ENCODE measurements around the gene IGF2R.
"Not testable (repeated sequence)": the region's sequence is repeated elsewhere in the genome, so short reads cannot be mapped to it uniquely, and the experiment has no call there.

Gene IGF2R

DNA sequence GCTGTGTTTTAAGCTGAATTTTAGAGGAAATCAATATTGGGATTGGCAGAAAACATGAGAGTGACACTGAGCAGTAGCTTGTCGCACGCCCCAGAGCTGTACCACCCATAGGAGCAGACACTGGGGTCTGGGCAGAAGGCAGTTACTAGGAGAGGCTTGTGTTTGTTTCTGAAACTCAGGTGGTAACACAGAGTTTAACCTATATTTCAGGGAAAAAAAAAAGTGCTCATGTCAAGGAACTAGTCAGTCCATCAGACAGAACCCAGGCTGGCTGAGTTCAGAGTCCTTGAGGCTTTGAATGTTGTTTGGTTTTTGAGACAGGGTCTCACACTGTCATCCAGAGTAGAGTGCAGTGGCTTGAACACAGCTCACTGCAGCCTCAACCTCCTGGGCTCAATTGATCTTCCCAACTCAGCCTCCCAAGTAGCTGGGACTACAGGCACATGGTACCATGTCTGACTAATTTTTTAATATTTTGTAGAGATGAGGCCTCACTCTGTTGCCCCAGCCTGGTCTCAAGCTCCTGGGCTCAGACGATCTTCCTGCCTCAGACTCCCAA is 159.3 kb downstream of the IGF2R start:
- DNase-seq: no peak

DNA sequence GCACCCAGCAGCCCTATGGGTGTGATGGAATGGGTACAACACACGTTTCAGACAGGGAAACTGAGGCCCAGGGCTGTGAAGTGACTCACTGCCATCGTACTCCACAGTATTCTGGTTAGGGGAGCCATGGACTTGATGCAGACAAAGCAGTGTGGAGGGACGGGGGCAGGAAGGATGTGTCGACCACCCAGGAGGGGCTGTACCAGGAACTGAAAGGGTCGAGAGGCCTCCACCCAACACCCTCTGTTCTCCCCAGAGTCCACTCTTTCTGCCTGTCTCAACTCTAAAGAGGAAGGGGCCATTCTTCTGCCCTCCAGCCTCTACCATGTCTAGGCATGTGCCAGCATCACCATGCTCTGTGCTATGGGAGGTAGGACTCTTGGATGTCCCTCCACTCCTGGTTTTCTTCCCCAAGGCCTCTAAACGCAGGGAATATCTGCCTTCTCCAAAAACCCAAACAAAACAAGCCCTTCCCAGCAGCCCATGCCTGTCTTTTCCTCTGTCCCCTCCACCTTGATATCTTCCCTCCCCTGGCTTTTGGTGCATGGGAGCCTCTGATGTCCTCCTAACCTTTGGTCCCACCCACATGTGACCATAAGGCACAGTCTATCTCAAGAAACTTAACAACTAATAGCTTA is 160.1 kb downstream of the IGF2R start:
- DNase-seq: peak; percentile 5

DNA sequence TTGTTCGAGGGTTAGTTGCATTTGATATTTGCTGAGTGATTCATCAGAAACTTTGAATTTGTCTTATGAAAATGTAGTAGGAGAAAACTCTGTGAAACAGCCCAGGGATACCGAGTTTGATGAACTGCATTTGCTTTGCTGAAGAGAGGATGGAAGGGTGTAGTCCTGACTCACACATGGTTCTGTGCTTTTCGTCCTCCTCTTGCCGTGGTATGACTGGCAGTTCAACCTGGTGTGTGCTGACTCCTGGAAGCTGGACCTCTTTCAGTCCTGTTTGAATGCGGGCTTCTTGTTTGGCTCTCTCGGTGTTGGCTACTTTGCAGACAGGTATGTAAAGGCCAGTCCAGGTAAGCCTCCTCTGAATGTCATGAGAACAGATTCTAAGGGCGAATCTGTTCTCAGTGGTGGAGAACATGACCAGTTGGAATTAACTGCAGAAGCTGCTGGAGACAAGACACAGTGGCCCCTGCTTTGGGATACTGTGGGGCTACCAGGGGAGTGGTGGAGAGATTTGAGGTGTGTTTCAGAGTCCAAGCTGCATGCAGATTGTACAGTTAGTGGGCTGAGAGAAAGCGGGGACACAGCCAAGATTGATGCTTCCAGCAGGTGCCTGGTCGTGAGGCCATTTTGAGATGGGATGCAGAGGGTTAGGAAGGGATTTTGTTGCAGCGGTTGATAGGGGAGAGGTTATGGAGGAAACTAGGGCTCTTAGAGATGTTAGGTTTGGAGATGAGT is 161.2 kb downstream of the IGF2R start:
- peak; percentile 6 for DNase-seq

DNA sequence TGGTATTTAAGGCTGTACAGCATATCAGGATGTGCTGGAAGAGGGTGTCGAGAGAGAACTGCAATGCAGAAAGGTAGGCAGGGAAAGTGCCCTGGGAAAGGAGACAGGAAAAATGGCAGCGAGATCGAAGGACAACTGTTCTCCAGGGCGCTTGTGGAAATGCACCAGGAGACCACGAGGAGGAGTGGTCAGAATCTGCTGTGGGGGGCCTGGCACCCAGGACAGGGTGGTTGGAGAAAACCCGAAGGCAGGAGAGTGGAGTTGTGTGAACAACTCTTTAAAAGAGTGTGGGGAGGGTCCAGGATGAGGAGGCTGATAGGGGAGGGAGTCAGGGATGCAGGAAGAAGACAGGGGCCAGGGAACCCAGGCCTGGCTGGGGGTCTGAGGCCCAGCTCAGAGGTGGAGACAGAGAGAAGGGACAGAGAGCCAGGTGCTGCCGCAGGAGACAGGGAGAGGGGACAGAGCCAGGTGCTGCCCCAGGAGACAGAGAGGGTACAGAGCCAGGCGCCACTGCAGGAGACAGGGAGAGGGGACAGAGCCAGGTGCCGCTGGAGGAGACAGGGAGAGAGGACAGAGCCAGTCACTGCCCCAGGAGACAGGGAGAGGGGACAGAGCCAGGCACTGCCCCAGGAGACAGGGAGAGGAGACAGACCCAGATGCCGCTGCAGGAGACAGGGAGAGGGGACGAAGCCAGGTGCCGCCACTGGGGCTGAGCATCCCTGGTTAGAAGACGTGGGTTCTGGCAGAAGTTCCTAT is 162.0 kb downstream of the IGF2R start:
- peak; percentile 13 for DNase-seq

DNA sequence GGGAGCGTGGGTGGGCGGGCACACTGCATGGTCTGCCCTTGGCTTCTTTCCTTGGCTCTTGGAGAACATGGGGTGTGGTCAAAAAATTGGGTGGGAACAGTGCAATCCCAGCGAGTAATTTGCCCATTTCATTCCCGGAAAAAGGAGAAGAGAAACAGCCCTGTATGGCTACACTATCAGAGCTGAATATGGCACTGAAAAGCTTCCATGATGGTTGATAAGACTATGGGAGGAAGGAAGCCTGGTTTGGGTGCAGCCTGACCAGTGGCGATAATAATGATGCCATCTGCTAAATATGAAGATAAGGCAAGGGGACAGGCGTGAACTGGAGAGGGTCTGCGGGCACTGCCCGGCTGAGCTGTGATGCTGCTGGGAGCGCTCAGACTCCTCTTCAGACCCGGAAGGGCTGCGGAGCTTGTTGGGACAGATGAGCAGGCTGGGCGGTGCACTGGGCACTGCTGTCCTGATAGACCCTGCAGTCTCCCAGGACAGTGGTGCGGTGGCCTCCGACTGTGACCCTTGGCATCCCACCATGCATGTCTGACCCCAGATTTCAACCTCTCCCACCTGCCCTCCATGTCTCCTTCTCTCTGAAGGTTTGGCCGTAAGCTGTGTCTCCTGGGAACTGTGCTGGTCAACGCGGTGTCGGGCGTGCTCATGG is 162.9 kb downstream of the IGF2R start:
- peak; percentile 3 for DNase-seq

DNA sequence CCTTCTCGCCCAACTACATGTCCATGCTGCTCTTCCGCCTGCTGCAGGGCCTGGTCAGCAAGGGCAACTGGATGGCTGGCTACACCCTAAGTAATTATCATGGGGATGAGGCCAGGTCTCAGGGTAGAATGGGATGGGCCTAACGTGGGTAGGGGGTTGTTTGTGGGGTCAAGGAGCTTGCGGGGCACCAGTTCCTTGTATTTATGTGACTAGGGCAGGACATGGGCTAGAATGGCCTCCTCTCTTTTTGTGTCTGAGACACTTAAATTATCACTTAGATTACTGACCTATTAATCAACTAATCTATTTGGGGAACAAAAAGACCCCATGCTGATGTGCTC is 163.4 kb downstream of the IGF2R start:
- no peak for DNase-seq

DNA sequence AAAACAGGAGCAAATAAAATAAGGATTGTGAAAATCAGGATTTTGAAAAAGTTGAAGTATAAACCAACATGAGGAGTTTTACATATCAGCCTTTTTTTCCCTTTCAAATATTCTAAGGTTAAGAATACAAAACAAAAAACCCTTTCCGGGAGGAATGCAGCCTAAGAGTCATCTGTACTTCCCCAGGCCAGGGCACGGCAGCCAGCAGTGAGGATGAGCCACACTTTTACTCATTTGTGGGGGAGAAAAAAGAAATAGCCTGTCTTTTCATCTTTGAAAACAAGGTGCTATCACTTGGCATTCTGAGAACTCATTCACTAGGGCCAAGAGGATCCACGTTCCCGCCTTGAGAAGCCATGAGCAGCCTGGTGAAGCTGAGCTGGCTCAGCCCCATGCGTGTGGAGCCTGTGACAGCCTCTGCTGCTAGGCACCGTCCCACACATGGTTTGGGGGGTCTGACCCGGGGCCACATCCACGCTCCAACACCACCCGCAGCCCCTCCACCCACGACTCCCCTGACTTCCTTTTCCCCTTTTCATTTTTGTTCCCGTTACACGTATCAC is 164.0 kb downstream of the IGF2R start:
- DNase-seq: no peak

DNA sequence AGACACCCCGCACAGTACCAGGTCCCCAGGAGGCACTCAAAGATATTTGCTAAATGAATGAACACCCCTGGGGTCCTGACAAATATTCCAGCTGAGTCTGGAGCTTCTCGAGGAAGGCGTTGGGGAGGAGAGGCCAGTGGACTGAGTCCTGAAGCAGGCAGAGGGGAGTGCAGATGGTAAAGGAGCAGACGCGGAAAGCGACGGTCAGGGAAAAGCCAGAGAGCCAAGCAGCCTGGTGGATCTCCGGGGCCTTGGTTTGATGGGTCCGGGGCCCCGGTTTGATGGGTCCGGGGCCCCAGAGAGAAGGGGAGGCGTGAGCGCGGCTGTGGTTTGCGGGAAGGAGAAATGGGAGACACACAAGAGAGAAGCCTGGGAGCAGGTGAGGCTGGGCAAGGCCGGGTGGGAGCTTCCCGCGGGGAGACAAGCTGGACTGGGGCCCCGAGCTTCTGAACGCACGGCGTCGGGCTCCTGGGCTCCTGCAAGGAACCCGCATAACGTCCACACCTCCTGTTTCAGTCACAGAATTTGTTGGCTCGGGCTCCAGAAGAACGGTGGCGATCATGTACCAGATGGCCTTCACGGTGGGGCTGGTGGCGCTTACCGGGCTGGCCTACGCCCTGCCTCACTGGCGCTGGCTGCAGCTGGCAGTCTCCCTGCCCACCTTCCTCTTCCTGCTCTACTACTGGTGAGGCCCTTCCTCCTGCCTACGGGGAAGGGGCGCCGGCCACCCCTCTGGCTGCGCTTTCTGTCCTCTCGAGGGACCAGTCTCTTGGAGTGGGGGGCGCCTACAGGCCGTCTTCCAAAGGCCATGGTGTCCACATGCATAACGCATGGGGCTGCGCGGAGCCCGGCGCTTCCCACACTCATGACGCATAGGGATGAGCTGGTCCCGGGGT is 164.8 kb downstream of the IGF2R start:
- no peak for DNase-seq

DNA sequence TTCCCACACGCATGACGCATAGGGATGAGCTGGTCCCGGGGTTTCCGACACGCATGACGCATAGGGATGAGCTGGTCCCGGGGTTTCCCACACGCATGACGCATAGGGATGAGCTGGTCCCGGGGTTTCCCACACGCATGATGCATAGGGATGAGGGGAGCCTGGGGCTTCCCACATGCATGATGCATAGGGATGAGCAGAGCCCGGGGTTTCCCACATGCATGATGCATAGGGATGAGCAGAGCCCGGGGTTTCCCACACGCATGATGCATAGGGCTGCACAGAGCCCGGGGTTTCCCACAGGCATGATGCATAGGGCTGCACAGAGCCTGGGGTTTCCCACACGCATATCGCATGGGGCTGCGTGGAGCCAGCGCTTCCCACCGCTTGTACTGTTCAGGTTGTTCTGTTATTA is 165.5 kb downstream of the IGF2R start:
- DNase-seq: not testable (repeated sequence)

DNA sequence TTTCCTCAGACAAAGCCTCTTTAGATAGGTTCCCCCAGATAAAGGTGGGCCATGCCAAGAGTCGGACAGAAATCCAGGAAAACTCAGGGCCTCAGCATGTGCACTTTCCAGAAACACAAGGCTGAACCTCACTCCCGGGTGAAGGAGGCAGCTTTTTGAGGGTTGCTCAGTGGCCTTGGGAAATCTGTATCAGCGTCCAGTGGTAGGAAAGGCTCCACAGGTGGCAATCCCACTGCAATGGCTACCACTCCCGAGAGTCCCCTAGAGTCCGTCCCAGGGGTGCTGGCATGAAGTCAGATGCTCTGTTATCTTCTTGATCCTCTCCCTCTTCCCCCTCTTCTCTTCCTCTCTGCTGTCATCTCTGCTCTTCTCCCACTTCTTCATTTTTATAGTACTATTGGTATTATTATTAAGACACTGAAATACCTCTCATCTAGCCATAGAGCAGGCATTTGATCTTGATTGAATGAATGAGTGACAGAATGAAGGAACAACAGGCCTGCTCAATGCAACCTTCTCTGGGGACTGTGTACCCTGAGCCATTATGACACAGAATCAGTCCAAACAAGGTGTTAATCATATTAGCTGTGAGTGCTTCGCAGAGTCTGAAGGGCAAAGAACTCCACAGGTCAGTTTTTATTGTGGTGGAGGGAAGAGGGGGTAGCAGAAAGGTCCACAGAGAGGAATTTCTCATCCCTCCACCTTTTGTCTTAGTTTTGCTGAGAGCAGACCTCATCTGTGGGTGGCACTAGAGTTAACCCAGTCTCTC is 166.1 kb downstream of the IGF2R start:
- DNase-seq: no peak

DNA sequence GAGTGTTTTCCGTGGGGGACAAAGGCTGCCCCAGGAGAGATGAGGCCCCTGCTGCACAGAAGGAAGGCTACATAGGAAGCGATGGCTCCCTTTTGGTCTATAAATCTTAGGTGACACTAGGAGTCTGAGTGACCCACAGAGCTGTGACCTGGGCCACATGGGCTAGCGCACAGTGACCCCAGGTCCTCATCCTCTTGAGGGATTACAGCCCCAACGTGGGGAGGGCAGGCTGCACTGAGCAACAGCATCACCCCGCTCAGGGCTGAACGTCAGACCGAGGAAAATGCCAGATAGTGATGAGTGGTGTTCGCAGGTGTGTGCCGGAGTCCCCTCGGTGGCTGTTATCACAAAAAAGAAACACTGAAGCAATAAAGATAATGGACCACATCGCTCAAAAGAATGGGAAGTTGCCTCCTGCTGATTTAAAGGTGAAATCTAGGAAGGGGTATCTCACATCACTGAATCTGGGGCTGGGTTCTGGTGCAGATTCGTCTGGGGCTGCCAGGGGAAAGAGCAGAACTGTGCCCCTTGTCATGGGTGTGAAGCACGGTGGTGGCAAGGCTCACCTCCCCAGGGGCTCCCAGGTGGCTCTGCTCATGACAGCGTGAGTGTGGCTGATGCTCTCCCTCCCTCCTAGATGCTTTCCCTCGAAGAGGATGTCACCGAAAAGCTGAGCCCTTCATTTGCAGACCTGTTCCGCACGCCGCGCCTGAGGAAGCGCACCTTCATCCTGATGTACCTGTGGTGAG is 167.2 kb downstream of the IGF2R start:
- DNase-seq: no peak

DNA sequence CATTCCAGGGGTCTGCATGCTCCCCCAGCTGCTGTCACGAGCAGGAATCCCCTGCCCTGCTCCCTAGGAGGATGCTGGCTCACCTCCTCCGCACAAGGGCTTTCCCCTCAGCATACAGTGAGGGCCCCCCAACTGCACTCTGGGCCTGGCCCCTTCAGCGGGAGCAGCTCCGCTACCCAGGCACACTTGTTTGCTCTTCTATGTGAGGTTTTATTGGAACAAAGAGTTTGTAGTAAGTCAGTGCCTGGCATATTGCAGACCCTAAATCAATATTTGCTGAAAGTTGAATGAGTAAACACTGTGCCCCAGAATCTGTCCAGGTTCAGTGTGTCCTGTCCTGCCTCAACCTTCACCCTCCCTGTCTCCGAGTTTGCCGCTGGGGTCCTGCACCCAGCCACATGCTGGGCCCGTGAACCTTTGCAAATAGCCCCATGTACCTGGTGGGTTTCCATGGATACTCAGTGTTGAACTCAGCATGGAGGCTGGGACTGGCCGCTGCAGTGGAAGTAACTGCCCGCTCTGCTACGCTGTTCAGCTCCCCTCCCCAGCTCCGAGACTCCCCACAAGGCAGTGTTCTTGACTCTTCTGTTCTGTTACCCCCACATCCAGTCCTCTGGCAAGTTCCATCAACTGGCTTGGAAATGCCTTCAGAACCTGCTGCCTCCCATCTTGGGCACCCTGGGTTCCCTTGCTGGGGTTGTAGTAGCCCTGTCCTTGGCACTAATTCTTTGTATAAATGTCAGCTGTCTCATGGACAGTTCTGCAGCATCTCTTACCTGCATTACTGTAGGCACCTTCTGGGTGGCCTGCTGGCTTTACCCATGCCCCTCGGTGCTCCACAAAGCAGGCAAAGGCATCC is 168.5 kb downstream of the IGF2R start:
- DNase-seq: no peak

DNA sequence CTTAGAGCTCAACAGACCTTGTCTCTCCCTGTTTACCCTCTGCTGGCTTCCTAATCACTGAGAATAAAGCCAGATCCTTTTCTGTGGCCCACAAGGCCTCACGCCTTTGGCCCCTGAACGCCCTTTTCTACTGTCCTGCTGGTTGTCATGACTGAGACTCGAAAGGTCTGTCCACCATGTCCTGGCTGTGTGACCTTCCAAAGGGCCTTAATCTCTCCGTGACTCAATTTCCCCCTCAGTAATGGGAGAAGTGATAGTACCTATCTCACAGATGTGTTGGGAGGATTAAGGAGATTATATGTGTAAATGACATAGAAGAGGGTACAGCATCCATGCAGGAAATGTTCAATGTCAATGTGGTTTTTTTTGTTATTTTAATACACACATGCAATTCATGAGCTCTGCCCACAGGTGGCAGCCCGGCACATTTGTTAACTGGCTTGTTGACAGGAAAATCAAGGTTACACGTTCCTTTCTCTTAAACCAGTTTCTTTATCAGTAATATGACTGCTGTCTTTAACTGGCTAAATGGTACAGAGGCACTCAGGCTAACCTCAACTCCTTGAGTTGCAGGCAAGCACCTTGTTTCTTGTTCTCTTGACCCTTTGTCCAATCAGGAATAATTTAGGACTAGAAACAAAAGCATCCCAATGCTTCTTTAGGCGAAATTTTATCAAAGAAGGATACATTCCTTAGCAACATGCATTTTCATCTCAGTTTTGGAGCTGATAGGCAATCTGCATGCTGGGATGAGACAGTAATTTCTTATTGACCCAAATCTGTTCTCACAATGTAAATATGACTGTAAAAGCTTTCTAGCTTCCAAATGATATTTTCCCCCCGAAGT is 169.3 kb downstream of the IGF2R start:
- DNase-seq: peak; percentile 64

DNA sequence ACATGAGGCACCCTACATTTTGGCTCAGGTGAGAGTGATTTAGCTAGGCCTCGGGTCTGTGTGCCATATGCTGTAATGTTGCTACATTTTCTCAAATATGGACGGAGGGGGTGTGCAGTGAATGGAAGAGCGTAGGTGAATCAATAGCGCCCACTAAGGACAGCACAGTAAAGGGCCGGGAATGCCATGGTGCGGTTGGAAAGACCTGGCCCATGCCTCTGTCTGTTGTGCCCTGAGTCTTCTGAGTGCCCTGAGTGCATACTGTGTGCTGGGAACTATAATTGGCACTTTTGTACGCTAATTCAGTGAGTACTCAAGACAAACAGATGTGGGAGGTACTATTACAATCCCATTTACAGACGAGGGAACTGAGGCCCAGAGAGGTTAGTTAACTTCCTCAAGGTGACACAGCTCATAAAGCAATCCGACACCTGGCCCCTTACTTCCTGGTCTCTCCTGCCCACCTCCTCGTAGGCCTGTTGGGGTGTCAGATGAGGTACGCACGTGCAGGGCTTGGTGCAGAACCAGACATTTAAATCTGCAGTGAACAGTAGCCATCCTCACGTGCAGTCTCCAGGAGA is 170.0 kb downstream of the IGF2R start:
- DNase-seq: no peak

DNA sequence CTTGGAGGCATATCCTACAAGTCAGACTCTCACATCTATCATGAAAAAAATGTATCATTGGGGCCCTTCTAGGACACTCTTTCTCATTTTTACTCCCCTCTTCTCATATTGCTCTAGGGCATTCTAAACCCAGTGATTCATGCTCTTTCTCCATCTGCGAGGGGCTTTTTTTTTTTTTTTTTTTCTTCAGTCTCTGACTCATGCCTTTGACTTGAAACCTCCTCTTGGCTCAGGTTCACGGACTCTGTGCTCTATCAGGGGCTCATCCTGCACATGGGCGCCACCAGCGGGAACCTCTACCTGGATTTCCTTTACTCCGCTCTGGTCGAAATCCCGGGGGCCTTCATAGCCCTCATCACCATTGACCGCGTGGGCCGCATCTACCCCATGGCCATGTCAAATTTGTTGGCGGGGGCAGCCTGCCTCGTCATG is 170.6 kb downstream of the IGF2R start:
- no peak for DNase-seq

DNA sequence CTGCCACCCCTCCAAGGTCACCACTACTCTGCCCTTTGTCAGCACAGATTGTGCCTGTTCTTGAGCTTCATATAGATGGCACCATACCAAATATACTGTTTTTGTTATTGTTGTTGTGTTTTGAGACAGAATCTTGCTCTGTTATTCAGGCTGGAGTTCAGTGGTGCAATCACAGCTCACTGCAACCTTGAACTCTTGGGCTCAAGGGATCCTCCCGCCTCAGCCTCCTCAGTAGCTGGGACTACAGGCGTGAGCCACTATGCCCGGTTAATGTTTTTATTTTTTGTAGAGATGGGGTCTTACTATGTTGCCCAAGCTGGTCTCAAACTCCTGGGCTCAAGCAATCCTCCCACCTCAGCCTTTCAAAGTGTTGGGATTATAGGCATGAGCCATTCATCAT is 171.6 kb downstream of the IGF2R start:
- DNase-seq: not testable (repeated sequence)

DNA sequence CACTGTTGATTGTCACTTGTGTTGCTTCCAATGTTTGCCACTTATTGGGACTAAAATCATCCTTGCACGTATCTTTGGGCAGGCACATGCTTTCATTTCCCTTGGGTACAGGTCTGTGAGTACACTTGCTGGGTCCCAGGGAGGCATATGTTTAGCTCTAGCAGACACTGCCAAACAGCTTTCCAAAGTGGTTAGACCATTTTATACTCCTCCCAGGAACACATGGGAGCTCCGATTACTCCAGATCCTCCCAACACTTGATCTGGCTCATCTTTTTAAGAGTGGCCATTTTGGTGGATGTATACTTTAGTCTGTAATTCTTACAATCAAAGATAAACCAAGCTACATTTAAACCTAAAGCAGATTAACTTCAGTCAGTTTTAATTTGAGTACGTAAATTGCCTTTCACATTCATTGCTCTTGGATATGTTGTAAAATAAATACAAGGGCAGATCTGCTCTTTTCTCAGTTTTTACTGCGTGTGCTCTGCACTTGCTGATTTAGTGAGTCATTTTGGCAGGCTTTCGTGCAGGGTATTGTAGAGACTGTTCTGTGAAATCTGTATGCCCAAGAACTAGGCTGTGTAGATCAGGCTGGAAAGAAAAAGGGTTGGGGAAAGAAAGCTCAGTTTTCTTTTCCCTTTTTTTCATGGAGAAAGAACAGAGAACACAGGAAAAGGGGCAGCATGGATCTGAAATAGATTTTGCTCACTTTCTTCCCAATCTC is 172.3 kb downstream of the IGF2R start:
- DNase-seq: no peak

Data from femur (tissue), 1 donor.